MCF 10A (cell line): ENCODE measurements around the gene SFI1. TPM values are rescaled to one million over a fixed set of nuclear protein-coding genes. Genes with fewer than 3 reads are reported as not detected.

Experiments
- BruUV-seq: library from RNA; stranded (reverse); fragments of 400-500 nt; replicated peaks from 2 replicates; lab custom pipeline; 2021; lab: Mats Ljungman, UMichigan
- CTCF ChIA-PET: fragments of 300-600 bp; sonication (Branson Sonifier 250); formaldehyde crosslinking; extraction: SDS; loops from one replicate; lab custom pipeline; 2021; ENCODE audit warnings: antibody characterized with exemption, inconsistent platforms; lab: Yijun Ruan, JAX
- POLR2A ChIA-PET: fragments of 300-600, 350-650 bp; sonication (Branson Sonifier 250); formaldehyde crosslinking; extraction: SDS; loops from one replicate; lab custom pipeline; 2020; ENCODE audit warnings: antibody characterized with exemption, inconsistent platforms; lab: Yijun Ruan, JAX
- DNase-seq: peaks from one replicate; pipeline ENCODE4 v3.0.0-alpha.2; 2018; ENCODE audit not compliant: unreplicated experiment
- H3K27ac Mint-ChIP-seq: one replicate; pipeline ENCODE4 v1.8.0; 2022; ENCODE audit warnings: mild to moderate bottlenecking, low read depth, mixed read lengths; ENCODE audit not compliant: unreplicated experiment
- H3K27me3 Mint-ChIP-seq: one replicate; pipeline ENCODE4 v1.8.0; 2022; ENCODE audit warnings: mixed read lengths; ENCODE audit not compliant: insufficient read depth, unreplicated experiment
- H3K36me3 Mint-ChIP-seq: one replicate; pipeline ENCODE4 v1.8.0; 2022; ENCODE audit warnings: mild to moderate bottlenecking, moderate library complexity, mixed read lengths; ENCODE audit not compliant: insufficient read depth, unreplicated experiment
- H3K4me1 Mint-ChIP-seq: one replicate; pipeline ENCODE4 v1.8.0; 2022; ENCODE audit warnings: mixed read lengths; ENCODE audit not compliant: insufficient read depth, unreplicated experiment
- H3K4me3 Mint-ChIP-seq: one replicate; pipeline ENCODE4 v1.8.0; 2022; ENCODE audit warnings: mild to moderate bottlenecking, moderate library complexity, mixed read lengths; ENCODE audit not compliant: unreplicated experiment
- H3K9me3 Mint-ChIP-seq: one replicate; pipeline ENCODE4 v1.8.0; 2022; ENCODE audit warnings: mixed read lengths; ENCODE audit not compliant: unreplicated experiment
- intact Hi-C: fragments of 100-400 bp; cut with micrococcal nuclease; formaldehyde crosslinking; loops from 2 replicates; pipeline ENCODE4 v1.14.1; 2022
- total RNA-seq: library from RNA; stranded (reverse); gene quantifications from 2 replicates; pipeline ENCODE4 v1.2.3, GENCODE V29; 2022
- TF ChIP-seq, protein P1 (sequence below): fragments of 200-600 bp; IDR thresholded peaks from one replicate; pipeline ENCODE4 v1.8.0; 2022; ENCODE audit warnings: antibody characterized with exemption, mild to moderate bottlenecking; ENCODE audit not compliant: unreplicated experiment

The SFI1 gene
- total RNA-seq, 1 experiment from 2014 or later, result 36.2 TPM

DNA sequence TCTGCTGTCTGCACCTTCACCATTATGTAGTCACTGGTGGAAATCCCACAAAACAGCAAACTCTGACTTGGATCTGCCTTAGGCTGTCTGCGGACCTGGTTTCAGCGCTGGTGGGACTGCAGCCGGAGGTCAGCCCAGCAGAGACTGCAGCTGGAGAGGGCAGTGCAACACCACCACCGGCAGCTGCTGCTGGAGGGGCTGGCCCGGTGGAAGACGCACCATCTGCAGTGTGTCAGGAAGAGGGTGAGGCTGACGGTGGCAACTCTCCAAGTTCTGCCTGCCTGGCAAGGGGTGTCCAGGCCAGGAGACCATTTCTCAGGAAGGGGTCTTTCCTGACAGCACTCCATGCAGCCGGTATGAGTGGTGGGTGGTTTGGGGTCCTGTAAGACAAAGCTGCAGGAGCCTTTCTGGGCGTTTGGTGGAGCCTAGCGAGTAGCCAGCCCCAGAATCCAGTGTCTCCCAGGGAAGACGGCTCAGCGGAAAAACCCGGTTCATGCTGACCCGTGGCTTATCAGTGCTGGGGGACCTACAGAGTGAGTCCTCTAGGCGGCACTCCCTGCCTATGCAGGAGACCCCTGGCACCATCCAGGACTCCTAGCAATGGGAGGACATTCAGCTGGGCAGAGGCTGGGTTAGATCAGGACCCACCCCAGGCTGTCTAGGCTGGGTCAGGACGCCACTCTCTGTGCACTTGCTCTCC is 114.9 kb downstream of the SFI1 start:
- CTCF ChIA-PET, result no interaction called here
- no peaks in the 10 kb centered on the region for H3K4me1 Mint-ChIP-seq

DNA sequence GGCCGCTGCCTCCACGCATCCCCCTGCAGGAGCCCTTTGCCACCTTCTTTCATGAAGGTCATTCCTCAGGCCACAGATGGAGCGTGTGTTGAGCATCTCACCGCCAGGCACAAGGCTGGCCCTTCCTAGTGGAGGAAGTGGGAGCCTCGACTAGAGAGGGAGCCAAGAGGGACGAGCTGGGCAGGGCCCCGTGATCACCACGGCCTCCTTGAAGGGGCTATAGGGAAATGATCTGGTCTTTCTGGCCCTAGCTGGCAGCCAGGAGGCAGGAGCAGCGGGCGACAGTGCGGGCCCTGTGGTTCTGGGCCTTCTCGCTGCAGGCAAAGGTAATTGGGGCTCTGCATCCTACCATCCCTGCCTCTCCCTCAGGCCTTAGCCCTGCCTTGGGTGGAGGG is 116.6 kb downstream of the SFI1 start:
- no TSS peak for BruUV-seq
- no peaks in the 10 kb centered on the region for H3K4me1 Mint-ChIP-seq
- CTCF ChIA-PET, result interaction anchor here (1.1 to 2.2 kb wide), 3 partner anchors 21 to 63 kb away, joined by 4 to 11 read pairs (median 4); no protein-coding TSS in a partner anchor
- POLR2A ChIA-PET, result no interaction called here
- no peaks in the 10 kb centered on the region for H3K27me3 Mint-ChIP-seq
- H3K27ac Mint-ChIP-seq, result peak overlapping the region; percentile 33
- H3K36me3 Mint-ChIP-seq, result peaks cover 21% of the 10 kb centered on the region
- H3K9me3 Mint-ChIP-seq, result no peaks in the 10 kb centered on the region
- DNase-seq, result no peak
- intact Hi-C loops, result no loop called here
- no peak overlapping the region for H3K4me3 Mint-ChIP-seq
- TF ChIP-seq, protein P1, sequence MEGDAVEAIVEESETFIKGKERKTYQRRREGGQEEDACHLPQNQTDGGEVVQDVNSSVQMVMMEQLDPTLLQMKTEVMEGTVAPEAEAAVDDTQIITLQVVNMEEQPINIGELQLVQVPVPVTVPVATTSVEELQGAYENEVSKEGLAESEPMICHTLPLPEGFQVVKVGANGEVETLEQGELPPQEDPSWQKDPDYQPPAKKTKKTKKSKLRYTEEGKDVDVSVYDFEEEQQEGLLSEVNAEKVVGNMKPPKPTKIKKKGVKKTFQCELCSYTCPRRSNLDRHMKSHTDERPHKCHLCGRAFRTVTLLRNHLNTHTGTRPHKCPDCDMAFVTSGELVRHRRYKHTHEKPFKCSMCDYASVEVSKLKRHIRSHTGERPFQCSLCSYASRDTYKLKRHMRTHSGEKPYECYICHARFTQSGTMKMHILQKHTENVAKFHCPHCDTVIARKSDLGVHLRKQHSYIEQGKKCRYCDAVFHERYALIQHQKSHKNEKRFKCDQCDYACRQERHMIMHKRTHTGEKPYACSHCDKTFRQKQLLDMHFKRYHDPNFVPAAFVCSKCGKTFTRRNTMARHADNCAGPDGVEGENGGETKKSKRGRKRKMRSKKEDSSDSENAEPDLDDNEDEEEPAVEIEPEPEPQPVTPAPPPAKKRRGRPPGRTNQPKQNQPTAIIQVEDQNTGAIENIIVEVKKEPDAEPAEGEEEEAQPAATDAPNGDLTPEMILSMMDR, result no peak

More for the DNA sequence above, 114.9 kb downstream of the SFI1 start:
- intact Hi-C loops, result no loop called here
- H3K27ac Mint-ChIP-seq, result peak overlapping the region; percentile 33
- H3K36me3 Mint-ChIP-seq, result peaks cover 18% of the 10 kb centered on the region
- POLR2A ChIA-PET, result no interaction called here
- H3K27me3 Mint-ChIP-seq, result no peaks in the 10 kb centered on the region
- DNase-seq, result no peak
- TF ChIP-seq, protein P1, result no peak
- H3K9me3 Mint-ChIP-seq, result no peaks in the 10 kb centered on the region
- no peak overlapping the region for H3K4me3 Mint-ChIP-seq
- no TSS peak for BruUV-seq

DNA sequence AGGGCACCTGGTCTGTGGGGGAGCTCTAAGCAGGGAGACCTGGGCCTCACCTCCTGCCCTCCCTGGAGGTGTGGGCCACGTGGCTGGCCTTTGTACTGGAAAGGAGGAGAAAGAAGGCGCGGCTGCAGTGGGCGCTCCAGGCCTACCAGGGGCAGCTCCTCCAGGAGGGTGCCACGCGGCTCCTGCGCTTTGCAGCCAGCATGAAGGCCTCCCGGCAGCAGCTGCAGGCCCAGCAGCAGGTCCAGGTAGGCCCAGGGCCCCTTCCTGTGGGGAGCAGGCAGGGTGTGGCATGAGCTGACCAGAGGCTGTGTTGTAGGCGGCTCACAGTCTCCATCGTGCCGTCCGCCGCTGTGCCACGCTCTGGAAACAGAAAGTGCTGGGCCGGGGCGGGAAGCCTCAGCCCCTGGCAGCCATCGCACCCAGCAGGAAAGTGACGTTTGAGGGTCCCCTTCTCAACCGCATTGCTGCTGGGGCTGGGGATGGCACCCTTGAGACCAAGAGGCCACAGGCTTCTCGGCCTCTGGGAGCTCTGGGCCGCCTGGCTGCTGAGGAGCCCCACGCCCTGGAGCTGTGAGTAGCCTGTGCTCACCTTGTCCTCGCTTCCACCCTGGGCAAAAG is 117.1 kb downstream of the SFI1 start:
- no peaks in the 10 kb centered on the region for H3K27me3 Mint-ChIP-seq
- H3K4me3 Mint-ChIP-seq, result no peak overlapping the region
- BruUV-seq, result no TSS peak
- TF ChIP-seq, protein P1, result no peak
- no peaks in the 10 kb centered on the region for H3K9me3 Mint-ChIP-seq
- intact Hi-C loops, result no loop called here
- peaks cover 26% of the 10 kb centered on the region for H3K36me3 Mint-ChIP-seq
- no peaks in the 10 kb centered on the region for H3K4me1 Mint-ChIP-seq
- POLR2A ChIA-PET, result no interaction called here
- CTCF ChIA-PET, result interaction anchor here (1.1 to 2.2 kb wide), 3 partner anchors 21 to 62 kb away, joined by 4 to 11 read pairs (median 4); no protein-coding TSS in a partner anchor
- peak overlapping the region; percentile 33 for H3K27ac Mint-ChIP-seq
- no peak for DNase-seq

DNA sequence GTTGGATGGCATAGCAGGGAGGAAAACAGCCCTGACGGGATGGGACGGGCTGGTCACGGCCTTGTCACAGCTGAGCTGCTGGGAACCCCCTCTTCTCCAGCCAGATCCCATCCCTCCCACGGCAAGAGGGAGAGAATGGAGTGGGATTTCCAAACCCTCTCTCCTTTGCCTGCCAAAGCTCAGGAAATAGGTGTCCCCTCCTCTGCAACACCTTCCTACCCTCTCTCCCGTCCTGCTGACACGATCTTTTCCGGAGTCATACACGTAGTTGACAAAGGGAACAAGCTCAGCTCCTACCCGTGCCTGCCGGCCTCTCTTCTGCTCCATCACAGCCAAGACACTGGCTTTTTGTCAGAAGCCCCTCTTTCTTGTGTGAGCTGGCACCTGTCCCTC is 117.6 kb downstream of the SFI1 start:
- Mint-ChIP-seq H3K36me3 (peaks cover 31% of the 10 kb centered on the region), H3K4me3 (no peak overlapping the region), H3K4me1 (no peaks in the 10 kb centered on the region), H3K27me3 (no peaks in the 10 kb centered on the region), H3K9me3 (no peaks in the 10 kb centered on the region), H3K27ac (no peak overlapping the region)
- TF ChIP-seq, protein P1, result no peak
- no TSS peak for BruUV-seq
- ChIA-PET CTCF (interaction anchor here (1.1 to 2.2 kb wide), 3 partner anchors 20 to 62 kb away, joined by 4 to 11 read pairs (median 4); no protein-coding TSS in a partner anchor), POLR2A (no interaction called here)
- DNase-seq, result no peak
- intact Hi-C loops, result no loop called here
